ENCODE data around the gene NCAM2. TPM values are rescaled to one million over a fixed set of nuclear protein-coding genes. Genes with fewer than 3 reads are reported as not detected.

NCAM2 gene
- total RNA-seq, 1 experiment from 2014 or later: 2.4 TPM

DNA sequence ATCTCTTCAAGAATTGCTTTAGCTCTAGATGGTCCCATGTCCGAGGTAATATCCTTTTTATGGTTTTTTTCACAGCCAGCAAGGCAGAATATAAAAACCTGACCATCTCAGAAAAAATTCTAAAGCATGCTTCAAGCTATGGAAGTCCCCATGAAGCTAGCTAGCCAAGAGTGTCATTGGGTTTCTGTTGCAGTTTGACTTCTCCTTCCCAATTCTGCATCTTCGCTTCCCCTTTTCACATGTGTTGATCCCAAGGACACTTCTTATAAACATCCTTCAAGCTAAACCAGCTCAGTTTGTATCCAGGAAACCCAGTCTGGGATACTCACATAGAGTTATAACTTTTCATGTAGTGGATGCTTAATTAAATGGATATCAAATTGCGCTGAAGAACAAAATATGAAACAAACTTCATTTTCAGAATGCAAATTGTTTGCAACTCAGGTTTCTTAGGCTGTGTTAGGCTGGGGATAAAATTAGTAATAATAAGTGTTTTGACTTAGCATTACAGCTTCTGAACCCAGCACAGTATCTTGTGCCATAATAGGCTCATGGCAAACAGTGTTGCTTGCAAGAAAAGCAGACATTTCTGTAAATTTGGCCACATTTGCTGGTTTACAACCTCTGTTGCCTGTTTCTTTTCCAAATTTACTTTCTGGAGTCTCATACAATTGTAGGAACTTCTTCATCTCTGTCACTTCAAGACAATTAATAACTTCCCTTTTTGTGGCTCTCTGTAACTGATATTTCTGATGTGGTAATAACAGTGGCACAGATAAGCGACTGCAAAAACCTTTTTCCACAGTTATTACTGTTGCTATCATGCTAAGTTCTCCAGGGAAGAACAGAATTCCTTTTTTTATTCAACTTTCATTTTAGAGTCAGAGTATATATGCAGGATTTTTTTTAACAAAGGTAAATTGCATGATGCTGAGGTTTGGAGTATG, 53.2 kb downstream of the NCAM2 start:
- POLR2A ChIA-PET (ENCODE audit: unreplicated experiment): no interaction called here
- H3K79me2 ChIP-seq (ENCODE audit: low read length): no peaks in the 10 kb centered on the region

GRCh38 chr21:21052672-21053071, 54.5 kb downstream of the NCAM2 start:
- ATAC-seq: no peak
- H3K4me1 ChIP-seq (ENCODE audit: insufficient read depth, low read length): no peaks in the 10 kb centered on the region
- CTCF ChIA-PET: no interaction called here

More for the DNA sequence above, 53.2 kb downstream of the NCAM2 start:
- no peaks in the 10 kb centered on the region for H3K36me3 ChIP-seq (ENCODE audit: low read depth, low read length)
- no peaks in the 10 kb centered on the region for H3F3A ChIP-seq (ENCODE audit: low read length, unreplicated experiment)
- BruUV-seq (replicated peaks): no TSS peak
- CTCF ChIA-PET: no interaction called here
- no peaks in the 10 kb centered on the region for H4K20me1 ChIP-seq (ENCODE audit: low read length)
- H3K9me2 ChIP-seq (replicated peaks; ENCODE audit: low read length): no peaks in the 10 kb centered on the region
- intact Hi-C loops (cut with micrococcal nuclease): no loop called here
- H3K4me2 ChIP-seq (ENCODE audit: low read length): no peak overlapping the region
- no peak overlapping the region for H3K27ac ChIP-seq (ENCODE audit: low read length)
- ATAC-seq (no peak), DNase-seq (no peak)
- no peaks in the 10 kb centered on the region for H3K27me3 ChIP-seq (ENCODE audit: low read length)
- H3K9me3 ChIP-seq (ENCODE audit: low read length): no peaks in the 10 kb centered on the region
- H3K9ac ChIP-seq (ENCODE audit: low read length): no peak overlapping the region
- H2AFZ ChIP-seq (ENCODE audit: low read length): no peak overlapping the region
- no peaks in the 10 kb centered on the region for H3K4me1 ChIP-seq (ENCODE audit: insufficient read depth, low read length)
- TF ChIP-seq EZH2 (IDR thresholded peaks at IDR 0.05; ENCODE audit: low read length, unreplicated experiment) (no peak), CTCF (conservative IDR thresholded peaks at IDR 0.05; ENCODE audit: low read depth, low read length) (no peak), EZH2phosphoT487 (IDR thresholded peaks at IDR 0.05; ENCODE audit: borderline replicate concordance, low read length) (no peak)
- H3K4me3 ChIP-seq (ENCODE audit: low read length): no peak overlapping the region

More at GRCh38 chr21:21052672-21053071, 54.5 kb downstream of the NCAM2 start:
- TF ChIP-seq CTCF (conservative IDR thresholded peaks at IDR 0.05; ENCODE audit: low read depth, low read length) (no peak), EZH2phosphoT487 (IDR thresholded peaks at IDR 0.05; ENCODE audit: borderline replicate concordance, low read length) (no peak), EZH2 (IDR thresholded peaks at IDR 0.05; ENCODE audit: low read length, unreplicated experiment) (no peak)
- H3K36me3 ChIP-seq (ENCODE audit: low read depth, low read length): no peaks in the 10 kb centered on the region
- no peaks in the 10 kb centered on the region for H3K27me3 ChIP-seq (ENCODE audit: low read length)
- no peak overlapping the region for H3K9ac ChIP-seq (ENCODE audit: low read length)
- no peak overlapping the region for H3K4me3 ChIP-seq (ENCODE audit: low read length)
- H2AFZ ChIP-seq (ENCODE audit: low read length): no peak overlapping the region
- POLR2A ChIA-PET (ENCODE audit: unreplicated experiment): no interaction called here
- no peaks in the 10 kb centered on the region for H4K20me1 ChIP-seq (ENCODE audit: low read length)
- DNase-seq: no peak
- no peak overlapping the region for H3K27ac ChIP-seq (ENCODE audit: low read length)
- H3K79me2 ChIP-seq (ENCODE audit: low read length): no peaks in the 10 kb centered on the region
- H3K4me2 ChIP-seq (ENCODE audit: low read length): no peak overlapping the region
- no peaks in the 10 kb centered on the region for H3K9me2 ChIP-seq (replicated peaks; ENCODE audit: low read length)
- no TSS peak for BruUV-seq (replicated peaks)
- intact Hi-C loops (cut with micrococcal nuclease): no loop called here
- no peaks in the 10 kb centered on the region for H3K9me3 ChIP-seq (ENCODE audit: low read length)
- H3F3A ChIP-seq (ENCODE audit: low read length, unreplicated experiment): no peaks in the 10 kb centered on the region

Data from PC-3 (cell line).